Mesenchymal stem cell (in vitro differentiated cells and primary cell): ENCODE measurements around the gene TTC13. TPM values are rescaled to one million over a fixed set of nuclear protein-coding genes. Genes with fewer than 3 reads are reported as not detected.

Source experiments
- DNase-seq: peaks from one replicate; pipeline ENCODE4 v3.0.0-alpha.2; 2013
- H2AFZ ChIP-seq: one replicate; pipeline ENCODE4 v1.6.1; 2013; ENCODE audit warnings: low read depth, mild to moderate bottlenecking, control low read depth, inconsistent platforms, low read length, moderate library complexity
- H2AK5ac ChIP-seq: 2 replicates; pipeline ENCODE4 v1.6.1; 2013; ENCODE audit warnings: low read length, moderate library complexity, mild to moderate bottlenecking, inconsistent platforms; ENCODE audit not compliant: severe bottlenecking
- H2BK120ac ChIP-seq: one replicate; pipeline ENCODE4 v1.6.1; 2013; ENCODE audit warnings: low read depth, mild to moderate bottlenecking, inconsistent platforms, low read length, moderate library complexity
- H2BK12ac ChIP-seq, 2 experiments: one replicate each; pipeline ENCODE4 v1.6.1; 2013; ENCODE audit warnings: inconsistent platforms in 2 of 2, low read length in 2 of 2, mild to moderate bottlenecking in 2 of 2, moderate library complexity in 2 of 2, control low read depth in 1 of 2
- H2BK15ac ChIP-seq: one replicate; pipeline ENCODE4 v1.6.1; 2013; ENCODE audit warnings: mild to moderate bottlenecking, low read depth, inconsistent platforms; ENCODE audit not compliant: poor library complexity, severe bottlenecking
- H2BK5ac ChIP-seq: 2 replicates; pipeline ENCODE4 v1.6.1; 2013; ENCODE audit warnings: low read depth, mild to moderate bottlenecking, low read length, control low read depth, inconsistent platforms; ENCODE audit not compliant: poor library complexity, severe bottlenecking
- H3K14ac ChIP-seq, 2 experiments: one replicate each; pipeline ENCODE4 v1.6.1; 2013; ENCODE audit warnings: inconsistent platforms in 2 of 2, low read length in 2 of 2, control low read depth in 1 of 2, mild to moderate bottlenecking in 1 of 2, moderate library complexity in 1 of 2
- H3K18ac ChIP-seq, 2 experiments: one replicate each; pipeline ENCODE4 v1.6.1; 2013; ENCODE audit warnings: inconsistent platforms in 2 of 2, low read length in 2 of 2, control low read depth in 1 of 2, low read depth in 1 of 2, mild to moderate bottlenecking in 1 of 2
- H3K23ac ChIP-seq, 2 experiments: one replicate each; pipeline ENCODE4 v1.6.1; 2013; ENCODE audit warnings: inconsistent platforms in 2 of 2, low read length in 2 of 2, mild to moderate bottlenecking in 2 of 2, moderate library complexity in 2 of 2, control low read depth in 1 of 2
- H3K27ac ChIP-seq: 2 replicates; pipeline ENCODE4 v1.5.1; 2013; ENCODE audit warnings: mild to moderate bottlenecking, moderate library complexity, low read length, control low read depth, inconsistent platforms; ENCODE audit not compliant: poor library complexity, severe bottlenecking
- H3K27me3 ChIP-seq, 2 experiments: 2 replicates each; pipeline versions ENCODE4 v1.6.1 to v1.7.0; 2013; ENCODE audit warnings: low read length in 2 of 2, mild to moderate bottlenecking in 2 of 2, moderate library complexity in 2 of 2, control low read depth in 1 of 2, inconsistent platforms in 1 of 2; ENCODE audit not compliant: control insufficient read depth in 1 of 2, insufficient read depth in 1 of 2
- H3K36me3 ChIP-seq, 2 experiments: 2 replicates each; pipeline versions ENCODE4 v1.6.1 to v1.7.0; 2013; ENCODE audit warnings: low read length in 2 of 2, control low read depth in 1 of 2, inconsistent platforms in 1 of 2, low read depth in 1 of 2, mild to moderate bottlenecking in 1 of 2; ENCODE audit not compliant: insufficient read depth in 2 of 2, control insufficient read depth in 1 of 2
- H3K4ac ChIP-seq, 2 experiments: one replicate each; pipeline ENCODE4 v1.6.1; 2013; ENCODE audit warnings: inconsistent platforms in 2 of 2, low read length in 2 of 2, mild to moderate bottlenecking in 2 of 2, moderate library complexity in 2 of 2, control low read depth in 1 of 2, low read depth in 1 of 2
- H3K4me1 ChIP-seq: 2 replicates; pipeline ENCODE4 v1.6.1; 2013; ENCODE audit warnings: low read depth, low read length, control low read depth; ENCODE audit not compliant: control insufficient read depth, insufficient read depth
- H3K4me2 ChIP-seq: 2 replicates; pipeline ENCODE4 v1.6.1; 2013; ENCODE audit warnings: low read length, mild to moderate bottlenecking, inconsistent platforms; ENCODE audit not compliant: poor library complexity, severe bottlenecking
- H3K4me3 ChIP-seq, 2 experiments: 2 replicates each; pipeline versions ENCODE4 v1.5.1 to v1.7.0; 2013; ENCODE audit warnings: low read length in 2 of 2, mild to moderate bottlenecking in 2 of 2, control low read depth in 1 of 2, low read depth in 1 of 2; ENCODE audit not compliant: insufficient read depth in 1 of 2
- H3K79me1 ChIP-seq: replicated peaks from 2 replicates; pipeline ENCODE4 v1.6.1; 2013; ENCODE audit warnings: mild to moderate bottlenecking, control low read depth, low read length, inconsistent platforms; ENCODE audit not compliant: poor library complexity, severe bottlenecking
- H3K9ac ChIP-seq: 2 replicates; pipeline ENCODE4 v1.7.0; 2013; ENCODE audit warnings: mild to moderate bottlenecking, low read length, moderate library complexity
- H3K9me3 ChIP-seq: 2 replicates; pipeline ENCODE4 v1.7.0; 2013; ENCODE audit warnings: mild to moderate bottlenecking, low read length; ENCODE audit not compliant: control insufficient read depth
- H4K8ac ChIP-seq: one replicate; pipeline ENCODE4 v1.6.1; 2013; ENCODE audit warnings: inconsistent platforms, mild to moderate bottlenecking, low read length, moderate library complexity
- H4K91ac ChIP-seq: one replicate; pipeline ENCODE4 v1.6.1; 2013; ENCODE audit warnings: mild to moderate bottlenecking, low read length, inconsistent platforms
- WGBS: methylation state at CpG from one replicate; pipeline ENCODE4 v1.1.7; 2013; ENCODE audit warnings: mixed read lengths; 5-methylcytosine and 5-hydroxymethylcytosine counted together
- small RNA-seq: library from polyadenylated mRNA; stranded (forward); fragments of <200 nt; extraction: miRNeasy Mini kit (QIAGEN cat#:217004); gene quantifications from one replicate; pipeline ENCODE3, GENCODE V24; 2013; ENCODE audit warnings: low read depth

Gene TTC13

GRCh38 chr1:230857077-230857476 lies 121.6 kb downstream of the TTC13 start:
- peak overlapping the region; percentile 99 for H2AK5ac ChIP-seq
- H3K27me3 ChIP-seq: no peaks in the 10 kb centered on the region
- H3K9me3 ChIP-seq: peaks cover 9% of the 10 kb centered on the region
- peak overlapping the region; percentile 79 for H2BK5ac ChIP-seq
- H2BK15ac ChIP-seq: no peak overlapping the region
- H4K91ac ChIP-seq: peak overlapping the region; percentile 85
- H3K4me1 ChIP-seq: peaks cover 39% of the 10 kb centered on the region
- H4K8ac ChIP-seq: peak overlapping the region; percentile 94
- peak; percentile 83 for DNase-seq
- H3K4me3 ChIP-seq: no peak overlapping the region
- peaks cover 29% of the 10 kb centered on the region for H3K79me1 ChIP-seq
- peak overlapping the region; percentile 91 to 92 for H3K18ac ChIP-seq
- H2BK120ac ChIP-seq: peak overlapping the region; percentile 91
- no peak overlapping the region for H3K9ac ChIP-seq
- H3K4me2 ChIP-seq: no peak overlapping the region
- H3K4ac ChIP-seq: peak overlapping the region; percentile 56 to 97
- no peak overlapping the region for H3K14ac ChIP-seq
- 16% methylated on average over 12 of the region's 13 CpGs for WGBS
- peak overlapping the region; percentile 95 for H3K27ac ChIP-seq
- peaks cover 14 to 60% of the 10 kb centered on the region in 2 experiments for H3K36me3 ChIP-seq
- H3K23ac ChIP-seq: no peak overlapping the region
- no peak overlapping the region for H2AFZ ChIP-seq
- H2BK12ac ChIP-seq: peak overlapping the region; percentile 80 to 88

Small RNAs within 50 kb of the gene (small RNA-seq; reads per million reads assigned to genes)
- not detected for gene RN7SL837P
